Uterus (tissue), 2 donors: ENCODE results near the gene BTBD2.

Experiments used
- POLR2A ChIP-seq, 2 donors: fragments of 450-650 bp; IDR thresholded peaks; one replicate each; pipeline ENCODE4 v1.6.1; 2016; ENCODE audit warnings: antibody characterized with exemption in 2 of 2, mild to moderate bottlenecking in 1 of 2, moderate library complexity in 1 of 2
- TF ChIP-seq, protein P1 (sequence below), 4 experiments: fragments of 200-600 bp in 2 of 4; fragments of 450-650 bp in 2 of 4; sonication (generic) in 2 of 4; IDR thresholded peaks; one replicate each; pipeline ENCODE4 v1.5.1; 2016 to 2019; ENCODE audit warnings: antibody characterized with exemption in 4 of 4, mild to moderate bottlenecking in 2 of 4, moderate library complexity in 1 of 4

DNA sequence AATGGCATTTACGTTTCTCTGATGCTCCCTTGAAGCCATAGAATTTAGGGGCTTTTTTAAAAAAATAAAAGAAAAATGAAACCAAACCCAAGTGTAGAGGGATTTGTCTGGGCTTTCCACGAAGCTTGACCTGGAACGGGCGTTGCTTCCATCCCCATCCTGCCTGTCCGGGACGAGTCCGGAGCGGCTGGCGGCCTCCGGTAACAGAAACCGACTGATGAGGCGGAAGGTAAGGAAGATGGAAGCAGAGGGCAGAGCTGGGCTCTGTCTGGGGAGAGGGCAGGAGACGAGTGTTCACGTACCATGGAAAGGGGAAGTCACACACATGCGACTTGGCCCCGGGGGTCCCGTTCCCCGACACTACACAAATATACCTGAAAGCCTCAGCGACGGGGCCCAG, 34.3 kb downstream of the BTBD2 start:
- no peak for TF ChIP-seq POLR2A (IDR thresholded peaks at IDR 0.05)
- TF ChIP-seq, protein P1, sequence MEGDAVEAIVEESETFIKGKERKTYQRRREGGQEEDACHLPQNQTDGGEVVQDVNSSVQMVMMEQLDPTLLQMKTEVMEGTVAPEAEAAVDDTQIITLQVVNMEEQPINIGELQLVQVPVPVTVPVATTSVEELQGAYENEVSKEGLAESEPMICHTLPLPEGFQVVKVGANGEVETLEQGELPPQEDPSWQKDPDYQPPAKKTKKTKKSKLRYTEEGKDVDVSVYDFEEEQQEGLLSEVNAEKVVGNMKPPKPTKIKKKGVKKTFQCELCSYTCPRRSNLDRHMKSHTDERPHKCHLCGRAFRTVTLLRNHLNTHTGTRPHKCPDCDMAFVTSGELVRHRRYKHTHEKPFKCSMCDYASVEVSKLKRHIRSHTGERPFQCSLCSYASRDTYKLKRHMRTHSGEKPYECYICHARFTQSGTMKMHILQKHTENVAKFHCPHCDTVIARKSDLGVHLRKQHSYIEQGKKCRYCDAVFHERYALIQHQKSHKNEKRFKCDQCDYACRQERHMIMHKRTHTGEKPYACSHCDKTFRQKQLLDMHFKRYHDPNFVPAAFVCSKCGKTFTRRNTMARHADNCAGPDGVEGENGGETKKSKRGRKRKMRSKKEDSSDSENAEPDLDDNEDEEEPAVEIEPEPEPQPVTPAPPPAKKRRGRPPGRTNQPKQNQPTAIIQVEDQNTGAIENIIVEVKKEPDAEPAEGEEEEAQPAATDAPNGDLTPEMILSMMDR (IDR thresholded peaks at IDR 0.05), result no peak
